Esophagus muscularis mucosa (tissue), 4 donors: ENCODE results near the gene PLXNA4. TPM values are rescaled to one million over a fixed set of nuclear protein-coding genes. Genes with fewer than 3 reads are reported as not detected.

Experiments
- DNase-seq: peaks from one replicate; pipeline ENCODE4 v3.0.0-alpha.2; 2017; ENCODE audit errors: extremely low spot score
- H3K27ac ChIP-seq, 4 donors: fragments of 200-600 bp; sonication (generic); replicated peaks in 1 of 4; 1 replicate in 3 of 4; 2 replicates in 1 of 4; pipeline ENCODE4 v1.5.1; 2016 to 2019; ENCODE audit warnings: mild to moderate bottlenecking in 1 of 4
- H3K27me3 ChIP-seq, 4 donors: fragments of 200-600 bp; sonication (generic); one replicate each; pipeline versions ENCODE4 v1.5.1 to v1.6.0; 2016 to 2019
- H3K36me3 ChIP-seq, 4 donors: fragments of 200-600 bp; sonication (generic); one replicate each; pipeline ENCODE4 v1.5.1; 2016 to 2019
- H3K4me1 ChIP-seq, 4 donors: fragments of 200-600 bp; sonication (generic); one replicate each; pipeline ENCODE4 v1.5.1; 2016 to 2019
- H3K4me3 ChIP-seq, 4 donors: fragments of 200-600 bp; sonication (generic); 1 replicate in 2 of 4; 2 replicates in 2 of 4; pipeline ENCODE4 v1.5.1; 2016 to 2019; ENCODE audit warnings: mild to moderate bottlenecking in 4 of 4, moderate library complexity in 1 of 4
- H3K9me3 ChIP-seq, 4 donors: fragments of 200-600 bp; sonication (generic); 1 replicate in 3 of 4; 2 replicates in 1 of 4; pipeline ENCODE4 v1.5.1; 2016 to 2019
- EP300 ChIP-seq: sonication (generic); formaldehyde crosslinking; IDR thresholded peaks from one replicate; pipeline ENCODE4 v1.6.1; 2017; ENCODE audit warnings: antibody characterized with exemption
- POLR2A ChIP-seq: fragments of 450-650 bp; IDR thresholded peaks from one replicate; pipeline ENCODE4 v1.6.1; 2017; ENCODE audit warnings: antibody characterized with exemption, moderate library complexity, mild to moderate bottlenecking, low read depth
- POLR2AphosphoS5 ChIP-seq, 2 donors: sonication (generic); formaldehyde crosslinking; IDR thresholded peaks; one replicate each; pipeline ENCODE4 v1.6.1; 2017; ENCODE audit warnings: antibody characterized with exemption in 2 of 2
- WGBS: methylation state at CpG from one replicate; pipeline ENCODE4 v1.1.5; 2018; 5-methylcytosine and 5-hydroxymethylcytosine counted together
- intact Hi-C: fragments of 100-400 bp; cut with DNase I; formaldehyde crosslinking; loops from one replicate; pipeline ENCODE4 v1.15.1; 2023
- total RNA-seq, 4 donors: library from RNA; depleted of rRNA; stranded (reverse); fragments of >200 nt; gene quantifications; one replicate each; pipeline versions ENCODE4 v1.1.0 to v1.2.1, GENCODE V29; 2016
- TF ChIP-seq, protein P1 (sequence below), 3 experiments: fragments of 200-600 bp in 2 of 3; fragments of 450-650 bp in 1 of 3; sonication (generic) in 2 of 3; IDR thresholded peaks; one replicate each; pipeline ENCODE4 v1.5.1; 2017 to 2019; ENCODE audit warnings: antibody characterized with exemption in 3 of 3, mild to moderate bottlenecking in 2 of 3, moderate library complexity in 1 of 3

Gene PLXNA4
- total RNA-seq, 4 donors from 2014 or later, result 5.0 to 9.5 (median 6.6) TPM

DNA sequence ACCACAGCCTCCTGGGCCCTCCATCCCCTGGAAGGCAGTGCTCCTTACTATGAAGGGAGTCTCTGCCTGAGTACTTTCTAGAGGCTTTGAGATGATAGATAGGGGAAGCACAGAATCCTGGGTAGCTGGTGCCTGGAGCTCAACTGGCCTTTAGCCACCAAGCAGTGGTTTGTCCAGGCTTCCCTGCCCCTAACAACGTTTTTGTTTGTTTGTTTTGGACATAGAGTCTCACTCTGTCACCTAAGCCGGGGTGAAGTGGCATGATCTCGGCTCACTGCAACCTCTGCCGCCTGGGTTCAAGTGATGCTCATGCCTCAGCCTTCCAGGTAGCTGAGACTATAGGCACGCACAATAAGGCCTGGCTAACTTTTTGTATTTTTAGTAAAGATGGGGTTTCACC, 289.4 kb downstream of the PLXNA4 start:
- no peak overlapping the region for H3K4me3 ChIP-seq
- 79% methylated on average over 5 of the region's 5 CpGs for WGBS
- H3K4me1 ChIP-seq, result no peaks in the 10 kb centered on the region
- H3K9me3 ChIP-seq, result no peaks in the 10 kb centered on the region
- no peaks in the 10 kb centered on the region for H3K36me3 ChIP-seq
- DNase-seq, result no peak
- intact Hi-C loops, result no loop called here
- no peak for TF ChIP-seq EP300
- TF ChIP-seq, protein P1, sequence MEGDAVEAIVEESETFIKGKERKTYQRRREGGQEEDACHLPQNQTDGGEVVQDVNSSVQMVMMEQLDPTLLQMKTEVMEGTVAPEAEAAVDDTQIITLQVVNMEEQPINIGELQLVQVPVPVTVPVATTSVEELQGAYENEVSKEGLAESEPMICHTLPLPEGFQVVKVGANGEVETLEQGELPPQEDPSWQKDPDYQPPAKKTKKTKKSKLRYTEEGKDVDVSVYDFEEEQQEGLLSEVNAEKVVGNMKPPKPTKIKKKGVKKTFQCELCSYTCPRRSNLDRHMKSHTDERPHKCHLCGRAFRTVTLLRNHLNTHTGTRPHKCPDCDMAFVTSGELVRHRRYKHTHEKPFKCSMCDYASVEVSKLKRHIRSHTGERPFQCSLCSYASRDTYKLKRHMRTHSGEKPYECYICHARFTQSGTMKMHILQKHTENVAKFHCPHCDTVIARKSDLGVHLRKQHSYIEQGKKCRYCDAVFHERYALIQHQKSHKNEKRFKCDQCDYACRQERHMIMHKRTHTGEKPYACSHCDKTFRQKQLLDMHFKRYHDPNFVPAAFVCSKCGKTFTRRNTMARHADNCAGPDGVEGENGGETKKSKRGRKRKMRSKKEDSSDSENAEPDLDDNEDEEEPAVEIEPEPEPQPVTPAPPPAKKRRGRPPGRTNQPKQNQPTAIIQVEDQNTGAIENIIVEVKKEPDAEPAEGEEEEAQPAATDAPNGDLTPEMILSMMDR (IDR thresholded peaks at IDR 0.05), result no peak
- no peak for TF ChIP-seq POLR2AphosphoS5 (IDR thresholded peaks at IDR 0.05)
- no peak for TF ChIP-seq POLR2A
- H3K27me3 ChIP-seq, result no peaks in the 10 kb centered on the region
- H3K27ac ChIP-seq, result no peak overlapping the region

DNA sequence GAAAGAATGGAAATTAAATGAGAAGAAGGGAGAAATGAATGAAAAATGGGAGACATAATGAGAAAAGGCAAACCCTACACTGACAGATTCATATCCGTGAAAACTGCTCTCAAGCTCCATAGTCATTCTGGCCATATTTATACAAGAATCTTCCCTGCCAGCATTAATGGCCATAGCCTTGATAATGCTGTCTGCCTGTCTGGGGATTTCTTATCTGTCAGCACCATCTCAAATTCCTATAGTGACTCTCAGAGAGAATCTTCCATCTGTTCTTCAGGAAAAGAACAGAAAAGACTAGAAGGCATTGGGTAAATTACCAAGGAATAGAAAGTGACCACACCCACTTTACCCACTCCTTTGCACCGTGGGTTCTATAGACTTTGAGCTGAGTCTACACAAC, 295.9 kb downstream of the PLXNA4 start:
- Histone ChIP-seq H3K36me3 (no peaks in the 10 kb centered on the region), H3K9me3 (no peaks in the 10 kb centered on the region), H3K4me1 (peaks cover 0 to 18% (median 16%) of the 10 kb centered on the region in 4 donors), H3K4me3 (no peak overlapping the region), H3K27ac (no peak overlapping the region), H3K27me3 (no peaks in the 10 kb centered on the region)
- DNase-seq, result no peak
- intact Hi-C loops, result no loop called here
- TF ChIP-seq EP300, result no peak
- TF ChIP-seq, protein P1 (IDR thresholded peaks at IDR 0.05), result no peak
- no peak for TF ChIP-seq POLR2AphosphoS5 (IDR thresholded peaks at IDR 0.05)
- no peak for TF ChIP-seq POLR2A
- WGBS, result 70% methylated on average over 2 of the region's 2 CpGs

- no peaks in the 10 kb centered on the region for H3K9me3 ChIP-seq
- H3K27me3 ChIP-seq, result no peaks in the 10 kb centered on the region
- H3K4me3 ChIP-seq, result no peak overlapping the region
- WGBS, result 84% methylated on average over 4 of the region's 4 CpGs
- no peaks in the 10 kb centered on the region for H3K36me3 ChIP-seq
- DNase-seq, result no peak
- TF ChIP-seq POLR2AphosphoS5 (IDR thresholded peaks at IDR 0.05), result no peak
- no peak for TF ChIP-seq EP300
- no peak for TF ChIP-seq POLR2A
- TF ChIP-seq, protein P1 (IDR thresholded peaks at IDR 0.05), result no peak
- intact Hi-C loops, result no loop called here
- peaks cover 0 to 18% (median 16%) of the 10 kb centered on the region in 4 donors for H3K4me1 ChIP-seq
- no peak overlapping the region for H3K27ac ChIP-seq
Observed at GRCh38 chr7:132279718-132280117, 296.6 kb downstream of the PLXNA4 start.

DNA sequence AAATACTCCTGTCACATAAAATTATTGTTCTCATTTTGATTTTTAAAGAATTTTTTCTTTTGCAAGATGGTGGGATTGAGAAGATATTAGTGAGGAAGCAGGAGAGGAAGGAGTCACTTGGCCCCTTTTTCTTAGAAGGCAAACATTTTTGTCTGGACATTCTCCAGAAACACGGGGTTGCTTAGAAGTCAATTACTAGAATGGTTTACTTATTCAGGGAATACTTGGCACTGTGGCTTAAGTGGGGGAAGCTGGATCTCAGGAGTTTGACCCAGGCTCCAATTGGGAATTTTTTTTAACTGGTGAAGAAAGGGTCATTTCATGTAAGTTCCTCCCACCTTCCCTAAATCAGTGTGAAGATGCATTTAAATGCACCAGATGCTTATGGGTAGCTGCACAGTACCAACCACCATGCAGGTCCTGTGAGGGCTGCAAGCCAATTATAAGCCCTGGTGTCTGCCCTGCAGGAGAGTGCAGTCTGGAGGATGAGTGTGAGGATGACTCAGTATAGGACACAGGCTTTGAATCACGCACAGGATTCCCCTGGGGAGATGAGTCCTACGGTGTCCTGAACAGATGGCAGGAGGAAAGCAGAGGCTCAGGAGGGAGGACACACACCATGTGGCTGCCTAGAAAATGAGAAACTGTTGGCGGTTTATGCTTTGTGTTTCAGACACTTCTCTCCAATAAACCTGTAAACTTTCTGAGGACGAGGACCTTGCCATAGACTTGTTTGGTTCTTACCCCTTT, 299.1 kb downstream of the PLXNA4 start:
- DNase-seq, result no peak
- Histone ChIP-seq H3K36me3 (no peaks in the 10 kb centered on the region), H3K4me3 (no peak overlapping the region), H3K27ac (no peak overlapping the region), H3K27me3 (no peaks in the 10 kb centered on the region), H3K9me3 (no peaks in the 10 kb centered on the region), H3K4me1 (peaks cover 0 to 18% (median 16%) of the 10 kb centered on the region in 4 donors)
- no peak for TF ChIP-seq POLR2AphosphoS5 (IDR thresholded peaks at IDR 0.05)
- no peak for TF ChIP-seq EP300
- no peak for TF ChIP-seq POLR2A
- TF ChIP-seq, protein P1 (IDR thresholded peaks at IDR 0.05), result no peak
- WGBS, result 42% methylated on average over 5 of the region's 5 CpGs
- intact Hi-C loops, result no loop called here
